22Rv1 (cell line): ENCODE data around the gene SCNN1B.

Experiments
- ZFX ChIP-seq: fragments of 450-650 bp; IDR thresholded peaks from 2 replicates; pipeline ENCODE4 v1.6.1; 2017; ENCODE audit warnings: antibody characterized with exemption, borderline replicate concordance
- TF ChIP-seq, protein P1 (sequence below): fragments of 450-650 bp; IDR thresholded peaks from 2 replicates; pipeline ENCODE4 v1.5.1; 2017; ENCODE audit warnings: mild to moderate bottlenecking

DNA sequence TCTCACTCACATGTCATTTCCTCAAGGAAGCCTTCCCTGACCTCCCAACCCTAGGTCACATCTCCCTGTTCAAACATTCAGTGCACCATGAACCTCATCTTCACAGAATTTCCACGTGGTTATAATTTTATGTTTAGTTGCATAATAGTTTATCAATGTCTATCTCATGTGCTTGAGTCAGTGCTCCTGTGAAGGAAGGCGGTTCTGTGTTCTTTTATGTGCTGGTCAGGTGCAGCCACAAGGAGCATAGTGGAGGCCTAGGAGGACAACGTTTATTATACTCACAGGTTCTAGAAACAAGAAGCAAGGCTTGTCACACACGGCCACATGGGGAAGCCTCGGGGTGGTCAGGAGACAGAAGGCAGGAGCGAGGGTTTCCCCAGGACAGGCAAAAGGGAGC is 34.5 kb upstream of the SCNN1B start:
- TF ChIP-seq, protein P1, sequence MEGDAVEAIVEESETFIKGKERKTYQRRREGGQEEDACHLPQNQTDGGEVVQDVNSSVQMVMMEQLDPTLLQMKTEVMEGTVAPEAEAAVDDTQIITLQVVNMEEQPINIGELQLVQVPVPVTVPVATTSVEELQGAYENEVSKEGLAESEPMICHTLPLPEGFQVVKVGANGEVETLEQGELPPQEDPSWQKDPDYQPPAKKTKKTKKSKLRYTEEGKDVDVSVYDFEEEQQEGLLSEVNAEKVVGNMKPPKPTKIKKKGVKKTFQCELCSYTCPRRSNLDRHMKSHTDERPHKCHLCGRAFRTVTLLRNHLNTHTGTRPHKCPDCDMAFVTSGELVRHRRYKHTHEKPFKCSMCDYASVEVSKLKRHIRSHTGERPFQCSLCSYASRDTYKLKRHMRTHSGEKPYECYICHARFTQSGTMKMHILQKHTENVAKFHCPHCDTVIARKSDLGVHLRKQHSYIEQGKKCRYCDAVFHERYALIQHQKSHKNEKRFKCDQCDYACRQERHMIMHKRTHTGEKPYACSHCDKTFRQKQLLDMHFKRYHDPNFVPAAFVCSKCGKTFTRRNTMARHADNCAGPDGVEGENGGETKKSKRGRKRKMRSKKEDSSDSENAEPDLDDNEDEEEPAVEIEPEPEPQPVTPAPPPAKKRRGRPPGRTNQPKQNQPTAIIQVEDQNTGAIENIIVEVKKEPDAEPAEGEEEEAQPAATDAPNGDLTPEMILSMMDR: no peak
- no peak for TF ChIP-seq ZFX
